Measurements from ENCODE around the gene INTS6L.
"Not testable (repeated sequence)": the region's sequence is repeated elsewhere in the genome, so short reads cannot be mapped to it uniquely, and the experiment has no call there.

Gene INTS6L

GRCh38 chrX:135624408-135625204 is 104.1 kb downstream of the INTS6L start:
- DNase-seq (ENCODE audit: low spot score) = not testable (repeated sequence)

- DNase-seq (ENCODE audit: low spot score) = peak; percentile 1
These were observed 105.5 kb downstream of the INTS6L start for GRCh38 chrX:135625995-135626394.

GRCh38 chrX:135629342-135629741 is 108.9 kb downstream of the INTS6L start:
- DNase-seq (ENCODE audit: low spot score) = no peak
